HG02623 (cell line): ENCODE measurements around the gene SLC22A2.

ENCODE experiments used
- ATAC-seq: cut with Tn5 transposase; IDR thresholded peaks from one replicate; pipeline ENCODE4 v1.9.1; 2021; ENCODE audit warnings: moderate library complexity; ENCODE audit not compliant: unreplicated experiment

The SLC22A2 gene

GRCh38 chr6:160218810-160219209 lies 39.8 kb downstream of the SLC22A2 start:
- no peak for ATAC-seq

GRCh38 chr6:160217863-160218262 lies 40.8 kb downstream of the SLC22A2 start:
- ATAC-seq, result no peak

- no peak for ATAC-seq
These were observed 41.5 kb downstream of the SLC22A2 start for GRCh38 chr6:160217073-160217472.

- no peak for ATAC-seq
These were observed 43.4 kb downstream of the SLC22A2 start for GRCh38 chr6:160215232-160215631.

GRCh38 chr6:160207618-160208017 lies 51.0 kb downstream of the SLC22A2 start:
- ATAC-seq, result no peak

GRCh38 chr6:160204710-160205109 lies 53.9 kb downstream of the SLC22A2 start:
- no peak for ATAC-seq

GRCh38 chr6:160203953-160204352 lies 54.7 kb downstream of the SLC22A2 start:
- ATAC-seq, result no peak

GRCh38 chr6:160203522-160203921 lies 55.1 kb downstream of the SLC22A2 start:
- ATAC-seq, result no peak

GRCh38 chr6:160203076-160203475 lies 55.5 kb downstream of the SLC22A2 start:
- ATAC-seq, result no peak

- ATAC-seq, result no peak
These were observed 56.2 kb downstream of the SLC22A2 start for GRCh38 chr6:160202411-160202810.

- ATAC-seq, result no peak
These were observed 57.6 kb downstream of the SLC22A2 start for GRCh38 chr6:160201061-160201460.

- no peak for ATAC-seq
These were observed 59.9 kb downstream of the SLC22A2 start for GRCh38 chr6:160198606-160199211.

GRCh38 chr6:160197662-160198061 lies 61.0 kb downstream of the SLC22A2 start:
- no peak for ATAC-seq

GRCh38 chr6:160194808-160195207 lies 63.8 kb downstream of the SLC22A2 start:
- no peak for ATAC-seq

GRCh38 chr6:160192840-160193239 lies 65.8 kb downstream of the SLC22A2 start:
- no peak for ATAC-seq

- ATAC-seq, result no peak
These were observed 67.6 kb downstream of the SLC22A2 start for GRCh38 chr6:160190973-160191372.

- no peak for ATAC-seq
These were observed 68.5 kb downstream of the SLC22A2 start for GRCh38 chr6:160190081-160190480.

GRCh38 chr6:160188773-160189172 lies 69.8 kb downstream of the SLC22A2 start:
- no peak for ATAC-seq

GRCh38 chr6:160180706-160181105 lies 77.9 kb downstream of the SLC22A2 start:
- ATAC-seq, result no peak

GRCh38 chr6:160178271-160178670 lies 80.3 kb downstream of the SLC22A2 start:
- no peak for ATAC-seq

- ATAC-seq, result no peak
These were observed 81.4 kb downstream of the SLC22A2 start for GRCh38 chr6:160177220-160177619.

GRCh38 chr6:160174681-160175080 lies 83.9 kb downstream of the SLC22A2 start:
- no peak for ATAC-seq

GRCh38 chr6:160173806-160174527 lies 84.7 kb downstream of the SLC22A2 start:
- no peak for ATAC-seq
